ENCODE data around the gene PLA2G4B. TPM values are rescaled to one million over a fixed set of nuclear protein-coding genes. Genes with fewer than 3 reads are reported as not detected.

PLA2G4B gene
- total and polyA plus RNA-seq, 9 donors: 4.8 to 17.5 (median 10.6) TPM

DNA sequence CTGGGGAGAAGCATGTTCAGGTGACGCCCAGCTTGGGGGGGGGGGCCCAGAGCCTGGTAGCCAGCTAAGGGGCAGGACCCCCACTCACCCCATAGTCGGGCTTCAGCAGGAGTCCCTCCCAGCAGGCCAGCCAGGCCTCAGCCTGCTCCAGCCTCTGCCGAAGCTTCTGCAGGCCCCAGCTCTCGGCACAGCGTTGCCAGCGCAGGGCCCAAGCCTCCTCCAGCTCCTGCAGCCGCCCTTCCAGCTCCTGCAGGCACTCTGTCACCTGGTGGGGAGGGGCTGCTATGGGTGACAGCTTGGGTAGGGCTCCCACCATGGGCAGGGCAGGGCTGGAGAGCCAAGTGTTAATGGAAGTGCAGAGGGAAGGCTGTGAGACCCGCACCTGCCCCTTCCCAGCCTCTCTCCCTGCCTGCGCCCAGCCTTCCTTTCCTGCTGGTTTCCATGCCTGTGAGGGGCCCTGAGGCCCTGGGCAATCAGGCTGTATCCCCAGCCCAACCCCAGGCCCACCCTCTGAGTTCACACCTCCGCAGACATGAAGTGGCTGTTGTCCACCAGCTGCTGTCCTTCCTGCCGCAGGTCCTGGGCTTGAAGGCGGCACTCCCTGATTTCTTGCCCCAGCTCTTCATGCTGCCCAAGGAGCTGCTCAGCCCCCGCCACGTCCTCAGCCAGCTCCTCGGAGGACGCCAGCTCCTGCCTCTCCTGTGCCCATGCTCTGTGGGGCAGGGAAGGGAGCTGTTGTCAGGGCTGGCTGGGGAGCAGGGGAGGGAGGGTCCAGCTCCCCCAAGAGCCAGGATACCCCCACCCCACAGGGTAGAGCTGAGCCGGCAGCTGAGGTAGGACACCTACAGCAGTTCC, 14.3 kb downstream of the PLA2G4B start:
- no peak for DNase-seq
- no peaks in the 10 kb centered on the region for H3K36me3 ChIP-seq
- H3K4me3 ChIP-seq: no peak overlapping the region
- H3K4me1 ChIP-seq (ENCODE audit: insufficient read depth): peaks cover 3% of the 10 kb centered on the region
- no peak overlapping the region for H3K27ac ChIP-seq
- no peaks in the 10 kb centered on the region for H3K27me3 ChIP-seq
- intact Hi-C loops (cut with DNase I): no loop called here
- 44 to 53% (median 49%) methylated on average over 16 to 17 of the region's 17 CpGs for WGBS, 3 donors
- TF ChIP-seq POLR2A (IDR thresholded peaks at IDR 0.05): no peak
- TF ChIP-seq, protein P1, sequence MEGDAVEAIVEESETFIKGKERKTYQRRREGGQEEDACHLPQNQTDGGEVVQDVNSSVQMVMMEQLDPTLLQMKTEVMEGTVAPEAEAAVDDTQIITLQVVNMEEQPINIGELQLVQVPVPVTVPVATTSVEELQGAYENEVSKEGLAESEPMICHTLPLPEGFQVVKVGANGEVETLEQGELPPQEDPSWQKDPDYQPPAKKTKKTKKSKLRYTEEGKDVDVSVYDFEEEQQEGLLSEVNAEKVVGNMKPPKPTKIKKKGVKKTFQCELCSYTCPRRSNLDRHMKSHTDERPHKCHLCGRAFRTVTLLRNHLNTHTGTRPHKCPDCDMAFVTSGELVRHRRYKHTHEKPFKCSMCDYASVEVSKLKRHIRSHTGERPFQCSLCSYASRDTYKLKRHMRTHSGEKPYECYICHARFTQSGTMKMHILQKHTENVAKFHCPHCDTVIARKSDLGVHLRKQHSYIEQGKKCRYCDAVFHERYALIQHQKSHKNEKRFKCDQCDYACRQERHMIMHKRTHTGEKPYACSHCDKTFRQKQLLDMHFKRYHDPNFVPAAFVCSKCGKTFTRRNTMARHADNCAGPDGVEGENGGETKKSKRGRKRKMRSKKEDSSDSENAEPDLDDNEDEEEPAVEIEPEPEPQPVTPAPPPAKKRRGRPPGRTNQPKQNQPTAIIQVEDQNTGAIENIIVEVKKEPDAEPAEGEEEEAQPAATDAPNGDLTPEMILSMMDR (IDR thresholded peaks at IDR 0.05): no peak
- no peak for TF ChIP-seq EP300 (IDR thresholded peaks at IDR 0.05)
- no peaks in the 10 kb centered on the region for H3K9me3 ChIP-seq

DNA sequence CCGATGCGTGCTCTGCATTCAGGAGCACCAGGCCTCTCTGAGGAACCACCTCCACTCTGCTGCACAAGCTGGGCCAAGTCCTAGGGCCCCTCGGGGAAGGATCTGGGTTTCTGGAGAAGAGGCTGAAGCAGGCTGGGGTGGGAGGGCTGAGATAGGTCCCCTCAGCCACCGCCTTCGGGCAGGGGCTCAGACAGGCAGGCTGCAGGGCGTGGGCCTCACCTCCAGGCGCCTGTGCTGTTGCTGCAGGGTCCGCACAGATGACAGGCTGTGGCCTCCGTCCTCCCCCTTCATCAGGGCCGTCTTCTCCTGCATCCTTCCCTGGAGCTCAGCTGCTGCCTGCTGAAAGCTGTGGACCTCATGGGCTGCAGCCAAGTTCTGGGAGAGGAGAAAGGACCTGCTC, 15.2 kb downstream of the PLA2G4B start:
- no peak overlapping the region for H3K4me3 ChIP-seq
- 65 to 77% (median 68%) methylated on average over 10 of the region's 10 CpGs for WGBS, 3 donors
- H3K4me1 ChIP-seq (ENCODE audit: insufficient read depth): peaks cover 3% of the 10 kb centered on the region
- no peak overlapping the region for H3K27ac ChIP-seq
- no peaks in the 10 kb centered on the region for H3K9me3 ChIP-seq
- H3K36me3 ChIP-seq: no peaks in the 10 kb centered on the region
- no peaks in the 10 kb centered on the region for H3K27me3 ChIP-seq
- TF ChIP-seq POLR2A (IDR thresholded peaks at IDR 0.05) (no peak), EP300 (IDR thresholded peaks at IDR 0.05) (no peak)
- TF ChIP-seq, protein P1 (IDR thresholded peaks at IDR 0.05): no peak
- intact Hi-C loops (cut with DNase I): no loop called here
- no peak for DNase-seq

DNA sequence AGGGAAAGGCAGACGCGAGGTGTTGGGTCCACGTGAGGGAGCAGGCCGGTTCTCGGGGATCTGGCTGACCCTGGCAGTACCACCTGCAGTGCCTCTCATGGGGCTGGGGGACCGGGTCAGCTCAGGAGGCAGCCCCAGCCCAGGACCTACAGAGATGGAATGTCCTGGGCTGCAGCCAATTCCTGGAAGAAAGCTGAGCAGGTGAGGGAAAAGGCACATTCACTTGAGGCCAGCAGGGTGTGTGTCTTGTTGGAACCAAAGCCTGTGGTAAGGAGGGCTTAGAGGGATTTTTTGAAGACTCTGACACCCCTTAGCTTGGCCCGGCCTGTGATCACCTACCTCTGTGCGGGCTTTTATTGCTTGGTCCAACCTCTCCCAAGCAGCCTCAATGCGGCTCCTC, 15.8 kb downstream of the PLA2G4B start:
- H3K9me3 ChIP-seq: no peaks in the 10 kb centered on the region
- H3K4me1 ChIP-seq (ENCODE audit: insufficient read depth): peaks cover 3% of the 10 kb centered on the region
- no peak overlapping the region for H3K4me3 ChIP-seq
- no peaks in the 10 kb centered on the region for H3K36me3 ChIP-seq
- TF ChIP-seq, protein P1 (IDR thresholded peaks at IDR 0.05): no peak
- no peak for TF ChIP-seq POLR2A (IDR thresholded peaks at IDR 0.05)
- intact Hi-C loops (cut with DNase I): no loop called here
- DNase-seq: no peak
- no peaks in the 10 kb centered on the region for H3K27me3 ChIP-seq
- no peak overlapping the region for H3K27ac ChIP-seq
- WGBS, 3 donors: 89 to 91% (median 91%) methylated on average over 9 of the region's 9 CpGs

DNA sequence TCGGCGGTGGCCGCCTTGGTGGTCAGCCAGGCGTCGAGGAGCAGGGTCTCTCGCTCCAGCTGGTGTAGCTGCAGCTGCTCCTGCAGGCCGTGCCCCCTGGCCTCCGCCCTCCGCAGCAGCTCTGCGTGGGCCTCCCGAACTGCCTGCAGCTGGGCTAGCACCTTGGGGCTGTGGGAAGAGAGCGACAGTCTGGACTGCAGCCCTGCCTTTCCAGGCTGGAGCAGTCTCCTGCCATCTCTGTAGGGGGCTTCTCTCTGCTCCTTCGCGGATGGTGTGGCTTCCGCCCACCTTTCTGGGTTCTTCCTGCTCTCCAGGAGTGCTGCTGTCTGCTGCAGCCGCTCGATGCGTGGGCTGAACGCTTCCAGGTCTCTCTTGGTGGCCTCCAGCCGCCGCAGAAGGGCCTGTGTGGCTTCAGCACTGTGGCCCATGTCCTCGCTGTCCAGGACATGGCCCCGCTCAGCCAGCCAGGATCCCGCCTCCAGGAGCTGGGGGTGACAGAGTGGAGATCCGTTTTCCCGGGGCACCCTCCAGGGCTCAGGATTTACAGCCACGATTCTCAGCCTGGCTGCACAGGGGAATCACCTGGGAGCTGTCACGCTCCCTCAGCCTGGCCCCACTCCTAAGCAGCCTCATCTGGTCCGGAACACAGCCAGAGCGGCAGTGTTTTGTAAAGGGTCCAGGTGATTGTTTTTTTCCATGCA, 16.8 kb downstream of the PLA2G4B start:
- no peaks in the 10 kb centered on the region for H3K27me3 ChIP-seq
- intact Hi-C loops (cut with DNase I): no loop called here
- 26 to 42% (median 37%) methylated on average over 29 to 30 of the region's 30 CpGs for WGBS, 3 donors

More for the DNA sequence above, 16.8 kb downstream of the PLA2G4B start:
- TF ChIP-seq POLR2A (IDR thresholded peaks at IDR 0.05): no peak
- TF ChIP-seq EP300 (IDR thresholded peaks at IDR 0.05): no peak
- TF ChIP-seq, protein P1 (IDR thresholded peaks at IDR 0.05): no peak
- peaks cover 3% of the 10 kb centered on the region for H3K4me1 ChIP-seq (ENCODE audit: insufficient read depth)
- H3K27ac ChIP-seq: no peak overlapping the region
- DNase-seq: no peak
- no peaks in the 10 kb centered on the region for H3K9me3 ChIP-seq
- H3K36me3 ChIP-seq: no peaks in the 10 kb centered on the region
- H3K4me3 ChIP-seq: no peak overlapping the region
